ENCODE measurements around the gene EIF5B.

- TF ChIP-seq CTCF (IDR thresholded peaks at IDR 0.05) (no peak), POLR2A (IDR thresholded peaks at IDR 0.05) (no peak), EP300 (IDR thresholded peaks at IDR 0.05) (no peak)
Observed at GRCh38 chr2:99439971-99440505, 102.8 kb downstream of the EIF5B start.

Measured in tibial nerve (tissue), 4 donors.